Stimulated activated CD4-positive, alpha-beta T cell treated with anti-CD3 and anti-CD28 coated beads, Interleukin-1b, Interleukin-23, amount 100 ng/mL, for 1 hour (primary cell): Measurements from ENCODE around the gene KLHDC9.
"Not testable (repeated sequence)": the region's sequence is repeated elsewhere in the genome, so short reads cannot be mapped to it uniquely, and the experiment has no call there.

Experiments
- DNase-seq, 2 donors: peaks; one replicate each; pipeline ENCODE4 v3.0.0-alpha.2; 2020; ENCODE audit warnings: low read depth in 2 of 2

Gene KLHDC9

GRCh38 chr1:161098210-161099068 lies at the start of gene KLHDC9:
Gene KLHDC9 (plus strand): TSS chr1:161098361. CDS start chr1:161098536, 175 bp downstream.
- DNase-seq, result peak in 1 of 2 donors; percentile 37

GRCh38 chr1:161048949-161049722 lies 49.0 kb upstream of the KLHDC9 start:
- DNase-seq, result no peak

DNA sequence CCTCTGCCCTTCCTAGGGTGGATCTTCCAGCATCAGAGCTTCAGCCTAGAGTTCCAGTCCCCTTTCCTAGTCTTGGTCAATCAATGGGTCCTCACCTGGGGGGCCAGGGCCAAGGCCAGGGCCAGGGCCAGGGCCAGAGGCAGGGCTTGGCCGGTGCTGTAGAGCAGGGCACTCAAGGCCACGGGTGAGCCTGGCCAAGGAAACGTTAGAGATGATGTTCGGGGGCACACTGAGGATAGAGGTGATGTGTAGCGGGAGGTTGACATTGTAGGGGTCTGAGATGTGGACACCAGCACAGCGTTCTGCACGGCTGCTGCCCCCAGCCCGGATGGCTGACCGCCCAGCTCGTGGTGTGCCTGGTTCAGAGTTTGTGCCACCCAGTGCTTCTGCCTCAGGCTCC lies 46.9 kb upstream of the KLHDC9 start:
- DNase-seq, result no peak

- DNase-seq, result no peak
Observed at GRCh38 chr1:161052899-161053298, 45.3 kb upstream of the KLHDC9 start.

DNA sequence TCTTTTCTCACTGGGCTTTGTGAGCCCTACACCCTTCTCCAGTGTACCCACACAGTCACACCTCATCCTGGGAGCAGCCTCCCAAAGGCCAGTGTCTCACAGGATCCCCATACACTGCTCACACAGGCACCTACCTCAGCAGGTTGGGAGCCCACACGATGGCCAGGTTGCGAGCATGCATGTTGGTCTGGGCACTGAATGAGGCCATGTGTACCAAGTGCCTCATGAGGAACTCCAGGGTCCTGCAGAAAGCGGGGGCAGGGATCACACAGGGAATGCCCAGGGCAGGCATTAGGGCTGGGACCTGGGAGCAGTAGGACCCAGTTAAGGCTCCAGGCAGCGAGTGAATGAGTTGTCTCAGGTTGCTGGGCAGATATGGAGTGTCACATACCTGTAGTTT lies 43.9 kb upstream of the KLHDC9 start:
- DNase-seq, result no peak

DNA sequence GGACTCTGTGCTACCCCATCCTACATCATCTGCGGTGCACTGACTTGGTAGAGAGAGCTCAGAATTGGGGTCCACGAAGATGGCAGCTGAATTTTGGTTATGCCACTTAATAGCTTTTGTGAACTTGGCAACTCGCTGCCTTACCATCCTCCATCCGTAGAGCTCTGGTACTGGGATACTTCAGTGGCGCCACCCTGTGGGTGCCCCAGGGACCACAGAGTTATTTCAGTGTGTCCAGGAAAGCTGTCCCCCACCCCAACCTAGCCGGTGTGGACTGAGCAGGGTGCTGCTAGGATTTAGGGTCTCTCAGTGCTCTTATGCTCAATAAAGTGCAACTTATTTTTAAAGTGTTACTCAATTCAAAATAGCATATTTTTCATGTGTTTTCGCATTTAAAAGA lies 43.4 kb upstream of the KLHDC9 start:
- no peak for DNase-seq

GRCh38 chr1:161059293-161059692 lies 38.9 kb upstream of the KLHDC9 start:
- no peak for DNase-seq

DNA sequence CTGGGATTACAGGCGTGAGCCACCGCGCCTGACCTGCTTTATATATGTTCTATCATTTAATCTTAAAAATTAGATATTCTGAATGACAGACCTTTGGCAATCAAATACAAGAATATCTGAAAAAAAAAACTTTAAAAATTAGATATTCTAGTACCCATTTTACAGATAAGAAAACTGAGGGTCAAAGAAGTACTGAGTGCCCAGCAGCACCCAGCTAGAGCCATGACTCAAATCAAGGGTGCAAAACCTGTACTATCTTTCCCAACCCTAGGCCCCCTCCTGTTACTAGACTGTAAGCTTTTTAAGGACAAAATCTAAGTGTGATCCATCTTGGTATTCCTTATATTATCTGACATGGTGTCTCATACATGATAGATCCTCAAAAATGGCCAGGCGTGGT lies 36.7 kb upstream of the KLHDC9 start:
- DNase-seq, result no peak

DNA sequence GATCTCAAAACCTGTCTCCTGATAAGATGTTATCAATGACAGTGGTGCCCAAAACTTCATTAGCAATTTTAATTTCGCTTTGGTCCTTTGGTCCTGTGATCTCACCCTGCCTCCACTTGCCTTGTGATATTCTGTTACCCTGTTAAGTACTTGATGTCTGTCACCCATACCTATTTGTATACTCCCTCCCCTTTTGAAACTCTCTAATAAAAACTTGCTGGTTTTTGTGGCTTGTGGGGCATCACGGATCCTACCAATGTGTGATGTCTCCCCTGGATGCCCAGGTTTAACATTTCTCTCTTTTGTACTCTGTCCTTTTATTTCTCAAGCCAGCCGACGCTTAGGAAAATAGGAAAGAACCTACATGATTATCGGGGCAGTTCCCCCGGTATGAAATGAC lies 34.2 kb upstream of the KLHDC9 start:
- not testable (repeated sequence) for DNase-seq

DNA sequence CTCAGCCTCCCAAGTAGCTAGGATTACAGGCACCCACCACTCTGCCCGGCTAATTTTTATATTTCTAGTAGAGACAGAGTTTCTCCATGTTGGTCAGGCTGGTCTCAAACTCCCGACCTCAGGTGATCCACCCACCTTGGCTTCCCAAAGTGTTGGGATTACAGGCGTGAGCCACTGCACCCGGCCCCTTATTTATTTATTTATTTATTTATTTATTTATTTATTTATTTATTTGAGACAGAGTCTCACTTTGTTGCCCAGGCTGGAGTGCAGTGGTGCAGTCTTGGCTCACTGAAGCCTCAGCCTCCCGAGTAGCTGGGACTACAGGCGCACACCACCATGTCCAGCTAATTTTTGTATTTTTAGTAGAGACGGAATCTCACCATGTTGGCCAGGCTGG lies 32.5 kb upstream of the KLHDC9 start:
- not testable (repeated sequence) for DNase-seq

DNA sequence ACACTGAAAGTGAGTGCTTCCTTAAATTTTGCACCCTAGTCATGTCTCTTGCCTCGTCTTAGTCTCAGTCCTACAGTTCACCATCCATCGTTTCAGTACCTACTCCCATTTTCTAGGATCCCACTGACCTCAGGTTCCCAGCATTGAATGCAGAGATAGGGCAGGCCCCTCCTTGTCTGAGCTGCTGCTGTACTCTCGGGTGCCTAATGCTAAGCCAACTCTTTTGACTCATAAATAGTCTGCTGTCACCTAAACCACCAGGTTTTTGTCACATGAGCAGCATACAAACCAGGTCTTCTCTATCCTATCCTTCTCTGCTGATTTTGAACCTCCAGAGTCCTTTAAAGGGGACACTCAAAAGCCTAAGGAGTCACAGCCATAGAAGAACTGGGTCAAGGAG lies 31.5 kb upstream of the KLHDC9 start:
- no peak for DNase-seq

DNA sequence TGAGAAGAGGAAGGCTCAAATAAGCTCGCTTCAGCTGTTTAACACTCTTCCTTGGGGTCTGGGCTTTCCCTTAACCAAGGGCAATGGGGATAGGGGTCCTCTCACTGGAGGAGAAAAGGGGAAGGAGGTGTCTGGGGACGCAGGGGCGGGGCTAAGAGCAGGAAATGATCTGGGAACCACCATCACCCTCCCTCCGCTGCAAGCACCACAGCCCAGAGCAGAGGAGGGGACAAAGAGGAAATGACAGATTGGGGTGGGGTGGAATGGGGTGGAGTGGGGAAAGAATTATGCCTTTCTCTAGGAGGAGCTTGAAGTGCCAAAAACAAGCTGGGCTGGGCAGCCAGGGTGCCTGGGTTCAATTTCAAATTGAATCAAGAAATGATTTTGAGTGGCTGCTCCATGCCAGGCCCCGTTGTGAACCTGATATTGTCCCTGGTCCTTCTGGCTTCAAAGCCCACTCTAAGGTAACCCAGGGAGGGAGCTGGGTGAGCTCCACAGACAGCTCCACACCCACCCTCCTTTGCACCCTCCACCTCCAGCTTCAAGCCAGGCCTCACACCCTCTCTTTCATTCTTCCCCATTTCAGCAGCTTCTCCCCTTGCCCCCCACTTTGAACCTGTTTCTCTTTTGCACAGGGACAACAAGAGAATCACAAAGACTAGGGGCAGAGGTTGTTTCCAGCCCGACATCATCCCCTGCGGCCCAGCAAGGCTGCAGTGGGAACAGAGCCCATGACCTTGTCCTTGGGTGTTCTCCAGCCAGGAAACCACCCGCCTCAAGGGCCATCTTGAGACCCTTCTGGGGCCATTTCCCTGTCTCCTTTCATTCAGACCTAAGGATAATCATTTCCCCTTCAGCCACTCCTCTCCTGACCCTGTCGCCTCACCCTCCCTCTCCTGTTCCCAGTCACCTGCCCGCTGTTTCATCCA lies 29.6 kb upstream of the KLHDC9 start:
- peak; percentile 54 to 55 for DNase-seq

DNA sequence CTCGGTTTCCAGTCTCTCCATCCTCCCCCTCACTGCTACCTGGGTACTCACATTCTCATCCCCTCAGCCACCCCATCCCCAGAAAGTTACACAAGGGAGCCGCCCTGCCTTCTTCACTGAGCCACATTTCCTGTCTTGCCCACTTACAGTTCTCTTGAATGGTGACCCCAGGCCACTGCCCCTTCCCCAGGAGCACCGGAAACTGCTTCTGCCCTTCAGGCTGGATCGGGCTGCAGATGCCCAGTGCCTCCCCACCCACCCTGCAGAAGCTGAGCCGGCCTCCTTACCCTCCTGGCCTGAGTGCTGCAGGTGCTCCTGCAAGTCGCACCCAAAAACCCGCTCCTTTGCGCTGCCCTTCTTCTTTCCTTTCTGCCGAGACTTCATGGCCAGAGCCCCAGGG lies 28.9 kb upstream of the KLHDC9 start:
- DNase-seq, result no peak

DNA sequence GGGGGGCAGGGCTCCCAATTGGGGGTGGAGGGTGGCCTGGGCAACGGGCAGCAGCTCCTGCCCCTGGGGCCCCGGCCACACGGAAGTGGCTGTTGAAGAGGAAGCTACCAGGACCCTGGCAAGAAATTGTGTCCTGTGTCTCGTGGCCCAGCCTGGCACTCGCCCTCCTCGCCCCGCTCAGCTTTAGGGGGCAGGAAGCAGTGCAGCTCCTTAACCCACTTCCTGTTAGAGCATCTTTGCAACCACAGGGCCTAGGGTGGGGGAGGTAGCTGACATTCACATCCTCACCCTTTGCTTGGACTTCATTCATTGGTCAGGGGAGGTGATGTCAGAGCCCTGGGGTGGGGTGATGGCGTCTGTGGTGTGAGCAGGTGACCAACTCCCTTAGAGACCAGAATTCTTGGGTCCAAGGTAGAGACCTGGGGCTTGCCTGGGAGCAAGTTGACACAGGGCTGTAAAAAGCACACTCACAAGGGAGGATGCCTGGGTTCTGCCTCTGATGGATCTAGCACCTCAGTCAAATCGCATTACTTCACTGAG lies 28.4 kb upstream of the KLHDC9 start, which contains the start of gene ARHGAP30:
TSS of gene ARHGAP30 (minus strand) at position 161 of the 540 bp plus-strand sequence. CDS start 267 bp downstream, outside the sequence.
- peak; percentile 39 to 63 for DNase-seq

DNA sequence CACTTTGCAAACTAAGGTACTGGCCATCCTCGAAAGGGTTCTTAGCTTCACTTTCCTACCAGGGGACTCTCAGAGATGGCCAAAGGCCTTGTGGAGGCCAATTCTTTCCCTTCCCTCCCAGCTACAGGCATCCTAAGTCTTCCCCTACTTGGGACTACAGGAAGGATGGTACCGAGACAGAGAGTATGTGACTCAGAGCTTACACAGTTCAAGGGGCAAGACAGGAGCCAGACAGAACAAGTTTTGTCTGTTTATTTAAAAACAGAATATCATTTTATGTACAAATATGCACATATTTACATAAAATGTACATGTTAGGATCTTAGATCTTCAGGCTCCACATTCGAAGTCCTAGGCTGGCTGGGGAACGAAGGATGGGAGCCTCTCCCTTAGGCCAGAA lies 27.4 kb upstream of the KLHDC9 start:
- DNase-seq, result no peak

DNA sequence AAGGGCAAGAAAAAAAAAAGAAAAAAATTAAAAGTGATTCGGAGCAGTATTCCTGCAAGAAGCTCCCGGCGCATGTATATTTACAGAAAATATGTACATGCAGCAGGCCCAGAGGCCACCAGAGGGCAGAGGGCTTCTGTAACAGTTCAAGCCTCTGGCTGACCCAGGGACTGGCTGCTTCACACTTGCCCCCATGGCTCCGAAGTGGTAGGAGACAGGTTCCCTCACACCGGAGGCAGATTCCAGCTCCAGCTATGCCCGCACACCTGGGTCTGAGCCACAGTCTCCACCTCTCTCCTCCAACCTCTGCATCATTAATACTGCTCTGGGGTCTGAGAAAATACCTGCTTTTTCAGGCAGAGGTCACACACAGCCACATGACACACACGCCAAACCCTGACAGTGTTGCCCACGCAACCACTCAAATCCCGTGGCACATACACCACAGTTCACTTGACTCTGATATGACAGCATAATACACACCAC lies 26.2 kb upstream of the KLHDC9 start:
- DNase-seq, result no peak

DNA sequence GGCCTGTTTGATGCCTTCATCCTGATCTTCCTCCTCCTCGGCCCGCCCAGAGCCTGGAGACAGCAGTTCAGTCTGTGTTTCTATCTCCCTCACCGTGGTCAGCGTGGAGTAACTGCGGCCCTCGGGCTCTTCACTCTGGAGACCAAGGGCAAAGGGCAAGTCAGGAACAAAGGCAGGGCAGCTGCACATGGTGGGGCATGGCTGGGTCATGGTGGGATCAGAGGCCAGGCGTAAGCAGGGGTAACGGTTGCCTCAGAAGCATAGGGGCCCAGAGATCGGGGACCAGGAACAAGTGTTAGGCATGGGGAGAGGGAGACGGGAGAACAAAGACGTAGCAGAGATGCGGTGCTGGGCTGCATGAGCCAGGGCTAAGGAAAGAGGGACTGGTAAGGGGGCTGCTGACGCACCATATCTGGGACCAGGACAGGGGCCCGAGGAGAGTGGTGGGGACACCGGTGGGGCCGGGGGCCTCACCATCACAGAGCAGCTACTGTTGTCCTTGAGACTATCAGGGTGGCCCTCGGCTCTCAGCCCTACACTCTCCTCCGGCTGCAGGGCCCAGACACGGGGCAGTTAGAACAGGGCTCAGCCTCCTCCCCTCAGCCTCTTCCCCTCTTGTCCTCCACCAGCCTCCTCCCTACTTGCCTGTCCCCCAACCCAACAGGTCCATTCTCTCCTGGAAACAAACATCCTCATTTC lies 25.3 kb upstream of the KLHDC9 start:
- DNase-seq, result no peak

GRCh38 chr1:161073474-161074121 lies 24.6 kb upstream of the KLHDC9 start:
- DNase-seq, result no peak

GRCh38 chr1:161074676-161075368 lies 23.3 kb upstream of the KLHDC9 start:
- DNase-seq, result no peak

DNA sequence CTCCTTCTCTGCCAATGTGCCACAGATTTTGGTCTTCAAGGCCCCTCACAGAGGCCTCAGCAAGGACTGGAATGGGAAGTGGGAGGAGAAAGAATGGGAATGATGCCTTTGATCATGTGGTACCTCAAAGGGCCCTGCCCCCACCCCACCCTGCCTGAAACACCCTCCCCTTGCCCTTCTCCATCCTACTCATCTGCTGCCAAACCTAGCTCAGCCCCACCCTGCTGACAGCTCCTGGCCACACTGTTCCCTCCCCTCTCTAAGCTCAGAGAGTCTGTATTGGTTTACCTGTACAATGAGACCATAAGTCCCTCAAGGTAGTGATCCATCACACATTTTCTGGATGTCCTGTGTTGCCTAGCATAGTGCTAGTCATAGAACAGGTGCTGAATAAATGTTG lies 21.8 kb upstream of the KLHDC9 start:
- DNase-seq, result no peak
